Lower lobe of right lung (tissue), 2 donors: ENCODE data around the gene RPS6KA2. TPM values are rescaled to one million over a fixed set of nuclear protein-coding genes. Genes with fewer than 3 reads are reported as not detected.
A peak's percentile ranks its signal among the peaks of the same experiment; 100 is the strongest.

Experiments used
- ATAC-seq, 2 donors: fragments of 200-7000 bp; cut with Tn5 transposase; one replicate each; pipeline ENCODE4 v1.9.1; 2020 to 2022; ENCODE audit warnings: mild to moderate bottlenecking in 2 of 2, moderate library complexity in 2 of 2
- DNase-seq: peaks from one replicate; pipeline ENCODE4 v3.0.0-alpha.2; 2020
- H3K27ac ChIP-seq: fragments of 200-600 bp; one replicate; pipeline ENCODE4 v1.8.0; 2022
- H3K27me3 ChIP-seq: fragments of 200-600 bp; one replicate; pipeline ENCODE4 v1.8.0; 2022; ENCODE audit warnings: low read depth
- H3K36me3 ChIP-seq: fragments of 200-600 bp; one replicate; pipeline ENCODE4 v1.8.0; 2022; ENCODE audit warnings: mild to moderate bottlenecking
- H3K4me1 ChIP-seq: fragments of 200-600 bp; one replicate; pipeline ENCODE4 v1.8.0; 2022
- H3K4me3 ChIP-seq: fragments of 200-600 bp; one replicate; pipeline ENCODE4 v1.8.0; 2022; ENCODE audit warnings: mild to moderate bottlenecking
- H3K9me3 ChIP-seq: fragments of 200-600 bp; one replicate; pipeline ENCODE4 v1.8.0; 2022
- intact Hi-C: fragments of 100-400 bp; cut with DNase I; formaldehyde crosslinking; loops from one replicate; pipeline ENCODE4 v1.11.0; 2022
- total RNA-seq: library from RNA; stranded (reverse); fragmentation: NEBNext Ultra II Directional; extraction: Animal tissue kit (Norgen Biotek cat#: 25700); gene quantifications from one replicate; pipeline ENCODE4 v1.2.1, GENCODE V29; 2021
- TF ChIP-seq, protein P1 (sequence below): fragments of 200-600 bp; IDR thresholded peaks from one replicate; pipeline ENCODE4 v1.8.0; 2022; ENCODE audit warnings: antibody characterized with exemption, mild to moderate bottlenecking
- donor health status: DM: no; HTN: yes; CAD: no; lungs with severe emphysema.

RPS6KA2 gene
- total RNA-seq, 1 donor from 2014 or later: 102 TPM

DNA sequence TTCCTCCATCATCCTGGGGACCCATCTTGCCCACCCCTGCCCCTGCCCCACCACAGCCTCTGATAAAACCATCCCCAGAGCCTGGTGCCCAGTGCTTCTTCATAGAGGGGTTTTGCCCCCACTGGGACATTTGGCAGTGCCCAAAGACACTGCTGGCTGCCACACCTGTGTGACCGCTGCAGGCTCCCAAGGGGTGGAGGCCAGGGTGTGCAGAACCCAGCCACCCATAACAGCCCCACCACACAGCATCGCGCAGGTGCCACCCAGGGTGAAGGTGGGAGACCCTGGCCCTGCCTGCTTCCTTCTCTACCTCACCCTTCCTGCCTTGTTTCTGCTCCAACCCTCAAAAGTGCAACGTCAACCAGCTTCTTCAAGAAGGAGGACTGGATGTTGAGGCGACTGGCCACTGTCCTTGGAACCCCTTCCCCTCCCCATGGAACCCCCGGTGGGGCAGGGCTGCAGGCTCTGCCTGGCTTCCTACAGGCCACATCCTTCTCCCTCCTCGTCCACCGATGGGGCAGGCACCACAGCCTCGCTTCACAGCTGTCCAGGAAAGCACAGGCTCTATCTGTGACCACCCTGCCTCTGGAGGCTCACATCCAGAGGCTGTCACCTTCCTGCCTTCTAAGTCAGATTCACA, 165.1 kb downstream of the RPS6KA2 start:
- Histone ChIP-seq H3K4me3 (no peak overlapping the region), H3K36me3 (peaks cover 60% of the 10 kb centered on the region), H3K27me3 (no peaks in the 10 kb centered on the region), H3K9me3 (no peaks in the 10 kb centered on the region), H3K27ac (no peak overlapping the region), H3K4me1 (peaks cover 9% of the 10 kb centered on the region)
- no peak for ATAC-seq
- DNase-seq: no peak
- TF ChIP-seq, protein P1, sequence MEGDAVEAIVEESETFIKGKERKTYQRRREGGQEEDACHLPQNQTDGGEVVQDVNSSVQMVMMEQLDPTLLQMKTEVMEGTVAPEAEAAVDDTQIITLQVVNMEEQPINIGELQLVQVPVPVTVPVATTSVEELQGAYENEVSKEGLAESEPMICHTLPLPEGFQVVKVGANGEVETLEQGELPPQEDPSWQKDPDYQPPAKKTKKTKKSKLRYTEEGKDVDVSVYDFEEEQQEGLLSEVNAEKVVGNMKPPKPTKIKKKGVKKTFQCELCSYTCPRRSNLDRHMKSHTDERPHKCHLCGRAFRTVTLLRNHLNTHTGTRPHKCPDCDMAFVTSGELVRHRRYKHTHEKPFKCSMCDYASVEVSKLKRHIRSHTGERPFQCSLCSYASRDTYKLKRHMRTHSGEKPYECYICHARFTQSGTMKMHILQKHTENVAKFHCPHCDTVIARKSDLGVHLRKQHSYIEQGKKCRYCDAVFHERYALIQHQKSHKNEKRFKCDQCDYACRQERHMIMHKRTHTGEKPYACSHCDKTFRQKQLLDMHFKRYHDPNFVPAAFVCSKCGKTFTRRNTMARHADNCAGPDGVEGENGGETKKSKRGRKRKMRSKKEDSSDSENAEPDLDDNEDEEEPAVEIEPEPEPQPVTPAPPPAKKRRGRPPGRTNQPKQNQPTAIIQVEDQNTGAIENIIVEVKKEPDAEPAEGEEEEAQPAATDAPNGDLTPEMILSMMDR: no peak
- intact Hi-C loops: no loop called here

GRCh38 chr6:166460473-166461437, 166.3 kb downstream of the RPS6KA2 start:
- Histone ChIP-seq H3K4me1 (peaks cover 14% of the 10 kb centered on the region), H3K27me3 (no peaks in the 10 kb centered on the region), H3K36me3 (peaks cover 60% of the 10 kb centered on the region), H3K4me3 (no peak overlapping the region), H3K9me3 (no peaks in the 10 kb centered on the region), H3K27ac (no peak overlapping the region)
- TF ChIP-seq, protein P1: no peak
- DNase-seq: no peak
- intact Hi-C loops: no loop called here
- ATAC-seq: no peak

DNA sequence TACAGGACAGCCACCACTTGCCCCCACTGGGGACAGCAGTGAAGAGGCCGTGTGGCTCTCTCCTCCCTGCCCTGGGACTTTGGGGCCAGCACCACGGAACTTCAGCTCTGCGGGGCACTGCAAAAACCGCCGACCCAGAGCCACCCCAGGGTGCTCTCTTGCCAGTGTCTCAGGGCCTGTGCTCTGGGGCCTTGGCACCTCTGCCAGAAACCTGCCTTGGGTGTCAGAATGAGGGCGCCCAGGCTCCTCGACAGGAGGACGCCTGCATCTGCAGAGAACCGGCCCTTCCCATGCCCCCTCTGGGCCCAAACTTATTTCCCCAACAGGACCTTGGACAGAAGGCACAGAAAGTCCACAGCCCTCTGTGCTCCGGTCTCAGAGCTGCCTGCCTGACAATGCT, 167.1 kb downstream of the RPS6KA2 start:
- ATAC-seq (no peak), DNase-seq (no peak)
- intact Hi-C loops: no loop called here
- peaks cover 11% of the 10 kb centered on the region for H3K4me1 ChIP-seq
- peaks cover 51% of the 10 kb centered on the region for H3K36me3 ChIP-seq
- no peaks in the 10 kb centered on the region for H3K9me3 ChIP-seq
- no peak overlapping the region for H3K4me3 ChIP-seq
- H3K27ac ChIP-seq: no peak overlapping the region
- no peaks in the 10 kb centered on the region for H3K27me3 ChIP-seq
- TF ChIP-seq, protein P1: no peak

DNA sequence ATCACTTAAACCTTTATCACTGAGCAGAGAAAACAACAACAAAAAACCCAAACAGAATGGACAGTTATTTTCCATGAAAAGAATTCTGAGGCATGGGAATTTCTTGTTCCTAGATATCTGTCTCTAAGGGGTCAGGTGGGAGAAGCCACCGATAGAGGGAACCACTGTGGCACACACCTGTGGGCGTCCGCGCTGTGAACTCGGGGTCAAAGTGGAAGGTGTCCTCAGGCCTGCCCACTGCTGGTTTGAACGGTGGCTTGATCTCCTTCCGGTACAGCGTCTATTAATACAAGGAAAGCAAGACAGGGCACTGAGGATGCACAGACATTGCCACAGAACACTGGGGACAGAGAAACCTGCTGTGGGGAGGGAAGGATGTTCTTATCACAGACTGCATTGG, 167.8 kb downstream of the RPS6KA2 start:
- peaks cover 45% of the 10 kb centered on the region for H3K36me3 ChIP-seq
- H3K27me3 ChIP-seq: no peaks in the 10 kb centered on the region
- no peak overlapping the region for H3K27ac ChIP-seq
- TF ChIP-seq, protein P1: no peak
- H3K4me1 ChIP-seq: peaks cover 11% of the 10 kb centered on the region
- DNase-seq (no peak), ATAC-seq (no peak)
- no peaks in the 10 kb centered on the region for H3K9me3 ChIP-seq
- H3K4me3 ChIP-seq: no peak overlapping the region
- intact Hi-C loops: no loop called here

GRCh38 chr6:166456395-166457156, 170.5 kb downstream of the RPS6KA2 start:
- Histone ChIP-seq H3K27ac (no peak overlapping the region), H3K27me3 (no peaks in the 10 kb centered on the region), H3K4me3 (no peak overlapping the region), H3K9me3 (no peaks in the 10 kb centered on the region), H3K36me3 (peaks cover 23% of the 10 kb centered on the region), H3K4me1 (peaks cover 11% of the 10 kb centered on the region)
- TF ChIP-seq, protein P1: peak; percentile 28
- intact Hi-C loops: no loop called here
- ATAC-seq (peak; percentile 37 to 80), DNase-seq (no peak)
